GM19035 (cell line): ENCODE data around the gene RNLS.
"Not testable (repeated sequence)": the region's sequence is repeated elsewhere in the genome, so short reads cannot be mapped to it uniquely, and the experiment has no call there.

Experiments used
- ATAC-seq: cut with Tn5 transposase; IDR thresholded peaks from one replicate; pipeline ENCODE4 v1.9.1; 2021; ENCODE audit not compliant: unreplicated experiment

The RNLS gene

DNA sequence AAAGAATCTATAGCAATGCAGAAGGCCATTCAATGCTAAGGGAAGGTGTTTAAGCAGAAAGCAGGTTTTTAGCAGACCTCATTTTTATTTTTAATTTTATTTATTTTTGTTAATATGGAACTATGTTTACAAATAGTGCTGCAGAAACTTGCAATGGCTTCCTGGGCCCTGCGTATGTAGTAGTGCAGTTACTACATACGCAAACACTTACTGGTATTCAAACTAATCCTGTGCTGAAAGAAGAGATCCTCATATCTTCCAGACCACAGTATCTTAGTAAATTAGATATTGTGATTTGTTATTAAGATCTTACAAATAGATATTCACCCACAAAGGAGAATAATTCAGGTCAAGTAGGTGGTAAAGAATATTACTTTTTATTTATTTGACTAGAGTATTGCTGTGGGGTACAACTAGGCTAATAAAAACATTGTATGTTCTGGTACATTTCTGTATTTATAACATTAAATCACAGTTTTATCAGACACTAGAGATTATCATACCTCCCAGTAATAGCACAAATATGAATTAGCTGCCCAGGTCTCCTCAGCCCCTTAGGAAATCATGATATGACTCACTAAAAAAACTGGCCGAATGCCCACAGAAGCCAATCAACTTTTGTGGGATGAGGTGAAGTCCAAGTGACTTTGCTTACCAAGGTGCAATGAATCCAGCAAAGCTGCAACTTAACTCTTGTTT, 57.6 kb downstream of the RNLS start:
- ATAC-seq, result no peak

DNA sequence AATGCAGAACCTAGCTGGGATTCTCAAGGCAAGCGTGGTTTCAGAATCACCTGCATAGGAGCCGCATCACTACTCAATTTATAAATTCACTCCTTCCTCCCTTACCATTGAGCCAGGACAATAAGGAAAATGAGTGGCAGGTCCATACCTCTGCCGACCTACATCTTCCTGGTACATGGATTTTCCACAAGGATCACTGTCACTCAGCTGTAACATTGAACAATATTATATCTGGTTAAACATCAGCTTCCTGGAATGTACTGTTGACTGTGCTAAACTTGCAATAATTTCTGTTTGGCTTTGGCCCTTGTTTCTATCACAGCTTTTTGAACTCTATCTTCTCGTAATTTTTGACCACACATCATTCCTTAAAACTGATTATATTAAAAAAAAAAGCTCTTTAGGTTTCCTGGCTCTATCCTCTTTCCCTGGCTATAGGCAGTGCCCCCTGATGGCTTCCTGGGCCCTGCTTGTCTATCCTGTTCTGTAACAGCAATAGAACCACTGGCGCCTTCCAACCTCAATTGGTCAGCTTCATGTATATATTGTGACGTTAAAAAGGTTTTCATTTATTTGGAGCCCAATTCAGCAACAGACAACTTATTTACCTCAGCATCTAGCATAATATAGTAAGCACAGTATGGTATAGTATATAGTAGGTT, 59.2 kb downstream of the RNLS start:
- ATAC-seq, result no peak

DNA sequence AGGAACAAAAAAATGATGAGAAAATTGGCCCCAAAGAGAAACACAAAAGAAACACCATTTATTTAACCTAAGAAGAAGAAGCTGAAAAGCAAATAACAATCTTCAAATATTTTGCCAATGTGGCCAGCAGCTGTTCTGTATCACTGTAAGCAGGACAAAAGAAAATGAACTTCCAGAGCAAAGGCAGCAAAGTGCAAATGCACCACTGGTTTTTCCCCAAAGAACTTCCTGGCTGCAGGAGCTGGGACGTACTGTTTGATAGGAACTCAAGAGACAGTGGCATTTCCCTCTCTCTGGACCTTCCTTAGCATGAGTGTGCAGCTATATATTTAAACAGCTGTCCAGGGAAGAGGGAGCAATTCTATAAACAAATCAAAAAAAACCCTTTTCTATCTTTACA, 60.4 kb downstream of the RNLS start:
- no peak for ATAC-seq

DNA sequence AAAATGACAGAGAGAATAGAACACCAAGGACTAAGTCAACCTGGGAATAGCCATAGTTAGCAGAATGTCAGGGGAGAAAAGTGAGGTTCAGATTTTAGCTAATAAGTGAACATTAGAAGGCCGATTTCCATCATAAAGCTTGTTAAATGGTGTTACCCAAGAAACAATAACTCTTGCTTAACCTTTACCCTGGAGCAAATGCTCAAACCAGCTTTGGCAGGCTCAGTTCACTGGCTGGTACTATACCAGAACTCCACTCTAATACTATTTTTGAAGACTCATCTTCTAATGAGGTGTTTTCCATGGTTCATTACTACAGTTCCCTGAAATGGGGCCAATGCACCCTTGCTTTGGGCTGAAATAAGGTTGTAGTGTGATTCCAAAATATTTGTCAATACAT, 61.3 kb downstream of the RNLS start:
- no peak for ATAC-seq

DNA sequence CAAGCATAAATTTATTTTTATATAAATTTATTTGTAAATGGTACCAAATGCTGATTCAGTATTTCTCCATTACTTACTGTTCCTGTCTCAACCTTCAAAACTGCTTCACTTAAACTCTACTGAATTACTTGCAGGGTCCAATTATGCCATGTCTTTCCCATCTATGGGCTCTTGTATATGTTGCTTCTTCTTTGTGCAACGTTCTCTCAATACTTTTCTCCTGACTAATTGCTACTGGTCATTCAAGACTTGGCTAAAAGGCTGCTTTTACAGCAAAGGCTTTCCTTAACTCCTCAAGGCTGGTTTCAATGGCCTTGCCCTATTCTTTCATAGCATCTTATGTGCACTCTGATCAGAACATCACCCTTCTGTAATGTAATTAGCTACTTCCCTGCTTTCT, 67.9 kb downstream of the RNLS start:
- ATAC-seq, result no peak

DNA sequence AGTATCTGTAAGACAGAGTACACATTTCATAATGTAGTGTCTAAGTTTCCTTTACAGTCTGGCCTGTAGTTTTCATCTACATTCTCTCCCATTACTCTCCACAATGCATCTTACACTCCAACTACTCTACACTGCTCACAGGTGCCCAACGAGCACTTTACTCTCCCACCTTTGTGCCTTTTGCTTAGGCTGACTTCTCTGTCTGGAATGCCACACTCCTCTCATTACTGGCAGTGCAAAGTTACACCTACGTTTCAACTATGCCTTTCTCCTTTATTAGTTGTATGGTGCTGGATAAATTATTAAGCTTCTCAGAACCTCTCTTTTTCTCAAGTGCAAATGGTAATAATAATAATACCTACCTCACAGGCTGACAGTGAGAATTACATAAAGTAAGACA, 70.5 kb downstream of the RNLS start:
- ATAC-seq, result no peak

DNA sequence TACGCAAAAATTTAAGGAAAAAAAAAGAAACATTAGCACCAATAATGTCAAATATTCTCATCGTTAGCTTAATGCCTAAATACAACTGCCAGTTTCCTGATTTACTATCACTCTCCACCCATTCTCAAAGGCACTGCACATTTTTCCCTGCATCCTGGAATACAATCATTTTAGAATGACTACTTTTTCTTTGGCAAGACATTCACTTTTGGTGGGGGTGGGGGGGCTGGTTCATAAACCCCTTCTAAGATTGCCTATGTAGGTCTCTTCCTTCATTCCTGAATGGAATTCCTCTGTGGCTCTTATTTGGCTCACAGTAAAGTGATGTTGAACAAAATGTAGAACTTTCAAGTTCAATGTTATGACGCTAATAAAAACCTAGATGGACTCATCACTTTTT, 74.3 kb downstream of the RNLS start:
- ATAC-seq, result no peak

DNA sequence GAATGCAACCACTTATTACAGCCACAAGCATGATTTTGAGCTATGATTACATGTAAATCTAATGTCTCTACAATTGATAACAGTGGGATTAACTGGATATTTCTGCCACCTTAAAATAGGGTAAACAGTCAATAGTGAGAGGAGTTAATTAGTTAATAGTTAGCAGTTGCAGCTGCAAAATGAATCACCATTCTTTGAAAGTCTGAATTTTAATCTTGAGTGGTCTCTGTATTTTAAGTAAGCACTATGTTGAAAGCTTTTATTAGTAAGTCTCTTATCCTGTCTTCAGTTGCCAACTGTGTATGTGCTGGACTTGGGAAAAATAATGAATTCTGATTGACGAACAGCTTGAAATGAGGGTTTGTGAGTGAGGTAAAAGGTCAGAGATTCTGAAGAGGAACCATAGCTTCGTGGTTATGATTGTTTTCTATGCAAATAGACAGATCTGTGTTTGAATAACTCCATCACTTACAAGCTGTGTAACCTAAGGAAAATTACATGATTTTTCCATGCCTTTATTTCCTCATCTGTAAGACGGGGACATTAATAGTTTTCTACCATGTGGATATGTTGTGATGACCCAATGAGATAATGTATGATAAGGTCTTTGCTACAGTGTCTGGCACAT, 75.2 kb downstream of the RNLS start:
- ATAC-seq, result no peak

DNA sequence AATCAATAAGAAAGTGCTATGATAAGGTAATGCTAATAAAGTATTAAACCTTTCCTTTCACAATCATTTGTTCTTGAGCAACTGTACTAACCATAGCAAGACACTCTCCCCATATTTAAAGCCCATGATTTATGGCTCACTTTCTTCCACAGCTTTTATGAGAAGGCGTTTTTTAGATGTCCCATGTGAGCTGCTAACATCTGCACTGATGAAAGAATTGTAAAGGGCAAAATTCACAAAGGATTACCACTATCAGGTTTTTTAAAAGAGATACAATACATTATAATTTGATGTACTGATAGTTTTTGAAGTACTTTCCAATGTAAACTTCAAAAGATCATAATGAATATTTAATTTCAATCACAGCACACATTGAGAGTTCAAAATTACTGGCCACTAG, 75.7 kb downstream of the RNLS start:
- no peak for ATAC-seq

DNA sequence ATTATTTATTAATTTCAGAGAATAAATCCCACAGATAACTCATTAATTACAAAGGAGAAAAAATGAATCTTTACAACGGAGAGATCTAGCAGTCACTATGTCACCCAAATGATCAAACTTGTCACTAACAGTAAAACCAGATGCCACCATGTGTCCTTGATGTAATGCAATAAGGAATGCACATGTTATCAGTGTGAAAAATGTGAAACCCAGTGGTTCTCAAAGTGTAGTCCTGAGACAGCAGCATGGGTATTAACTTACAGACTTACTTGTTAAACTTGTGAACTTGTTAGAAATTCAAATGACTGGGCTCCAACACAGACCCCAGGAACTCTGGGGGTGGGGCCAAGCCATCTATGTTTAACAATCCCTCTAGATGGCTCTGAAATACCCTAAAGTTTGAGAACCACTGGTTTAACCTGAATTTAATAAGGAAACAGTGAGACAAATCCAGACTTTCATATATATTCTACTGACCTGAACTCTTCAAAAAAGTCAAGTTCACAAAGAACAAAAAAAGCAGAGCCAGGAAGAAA, 77.4 kb downstream of the RNLS start:
- ATAC-seq, result no peak

DNA sequence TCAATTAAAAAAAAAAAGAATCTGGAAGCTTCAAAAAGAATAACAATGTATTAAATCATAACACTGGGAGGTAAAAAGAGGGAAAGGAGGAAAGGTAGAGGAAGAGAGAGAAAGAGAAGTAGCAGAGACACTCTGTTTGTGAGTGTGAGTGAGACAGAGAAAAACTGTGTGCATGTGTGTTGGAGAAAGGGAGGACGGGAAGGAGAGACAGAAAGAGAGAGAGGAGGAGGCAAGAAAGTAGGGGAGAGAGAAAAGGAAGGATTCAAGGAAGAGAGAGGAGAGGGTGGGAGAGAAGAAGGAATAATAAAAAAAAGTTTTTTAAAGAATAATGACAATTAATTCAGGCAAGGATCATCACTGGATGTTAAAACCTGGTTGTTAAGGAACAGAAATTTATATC, 77.9 kb downstream of the RNLS start:
- no peak for ATAC-seq

DNA sequence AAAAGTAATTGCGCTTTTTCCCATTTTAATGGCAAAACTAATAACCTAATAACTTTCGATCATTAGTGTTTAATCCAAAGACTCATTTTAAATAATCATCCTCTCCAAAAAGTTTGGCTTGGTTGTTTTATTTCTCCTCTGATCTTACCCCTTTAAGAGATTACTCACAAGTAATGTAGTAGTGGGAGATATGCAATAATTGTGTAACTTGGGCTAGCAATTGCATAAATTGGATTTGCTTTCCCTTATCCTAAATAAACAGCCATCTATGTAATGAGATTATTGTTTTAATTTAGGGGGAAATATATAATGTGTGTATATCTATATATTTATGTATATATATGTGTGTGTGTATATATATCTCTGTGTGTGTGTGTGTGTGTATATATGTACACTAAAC, 82.5 kb downstream of the RNLS start:
- ATAC-seq, result no peak

DNA sequence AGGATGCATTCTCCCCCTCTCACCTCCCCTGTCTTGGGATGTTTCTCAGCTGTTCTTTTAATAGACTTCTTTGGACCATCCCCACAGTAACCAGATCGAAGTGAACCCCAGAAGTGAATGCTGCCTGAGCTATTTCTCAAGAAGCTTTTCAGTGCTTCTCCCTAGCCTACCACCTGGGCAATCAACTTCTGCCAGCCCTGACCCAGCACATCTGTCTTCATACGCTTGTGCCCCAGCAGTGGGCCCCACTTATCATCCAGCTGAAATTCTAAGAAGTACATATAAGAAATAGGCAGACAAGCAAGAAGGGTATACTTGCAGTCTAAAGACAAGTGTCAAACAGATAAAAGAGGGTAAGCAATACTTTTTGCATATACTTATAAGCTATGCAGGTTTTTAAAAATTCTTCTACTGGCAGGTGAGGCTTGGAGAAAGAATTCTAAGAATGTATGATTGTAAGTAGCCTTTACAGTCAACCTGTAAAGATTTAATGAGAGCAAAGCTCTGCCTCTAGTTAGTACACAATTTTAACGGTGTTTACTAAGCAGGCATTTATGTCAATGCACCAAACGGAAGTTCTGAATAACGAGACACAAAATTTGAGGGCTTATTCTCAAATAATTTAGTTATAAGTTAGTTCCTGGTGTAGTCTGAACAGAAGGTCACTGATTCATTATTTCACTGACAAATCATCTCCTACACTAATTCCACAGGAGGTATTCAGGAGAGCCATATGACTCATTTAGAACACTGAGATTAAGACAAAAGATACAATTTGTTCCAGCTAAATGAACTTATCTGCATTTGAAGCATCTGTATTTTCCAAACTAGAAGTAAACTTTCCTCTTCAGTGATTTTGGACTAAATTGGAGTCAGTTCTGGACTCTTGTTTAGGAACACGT, 83.3 kb downstream of the RNLS start:
- no peak for ATAC-seq

DNA sequence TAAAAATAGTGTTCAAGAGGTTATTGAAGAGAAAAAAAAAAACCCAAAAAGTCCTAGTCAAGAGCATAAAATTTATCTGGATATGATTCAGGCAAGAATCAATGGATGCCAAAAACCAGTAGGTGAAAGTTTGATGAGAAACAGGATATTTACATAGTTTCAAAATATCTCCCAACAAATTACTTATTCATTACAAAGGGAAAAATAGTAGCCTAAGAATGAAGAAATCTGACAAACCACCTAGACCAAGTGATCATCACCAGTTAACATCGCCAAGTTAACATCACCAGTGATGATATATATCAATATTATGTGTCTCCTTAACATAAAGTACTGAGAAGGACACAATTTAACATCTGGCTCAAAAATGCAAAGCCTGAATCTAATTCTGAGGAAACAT, 85.2 kb downstream of the RNLS start:
- ATAC-seq, result no peak

DNA sequence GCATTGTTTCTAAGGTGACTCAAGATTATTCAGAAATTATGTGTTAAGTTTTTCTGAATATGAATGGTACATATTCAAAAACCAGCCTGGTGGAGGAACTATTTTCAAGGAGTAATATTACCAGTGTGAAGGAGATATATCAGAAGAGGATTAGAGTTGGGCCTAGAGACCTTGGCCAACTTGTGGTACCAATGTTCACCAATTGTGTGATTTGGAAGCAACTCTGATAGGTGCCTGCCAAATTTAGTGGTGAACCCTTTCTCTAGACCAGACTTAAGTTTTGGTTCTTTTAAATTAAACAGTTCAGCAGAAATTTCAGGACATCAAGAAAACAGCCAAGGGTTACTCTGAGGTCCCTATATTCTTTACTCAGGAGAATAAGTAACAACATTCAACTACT, 88.6 kb downstream of the RNLS start:
- ATAC-seq, result no peak

DNA sequence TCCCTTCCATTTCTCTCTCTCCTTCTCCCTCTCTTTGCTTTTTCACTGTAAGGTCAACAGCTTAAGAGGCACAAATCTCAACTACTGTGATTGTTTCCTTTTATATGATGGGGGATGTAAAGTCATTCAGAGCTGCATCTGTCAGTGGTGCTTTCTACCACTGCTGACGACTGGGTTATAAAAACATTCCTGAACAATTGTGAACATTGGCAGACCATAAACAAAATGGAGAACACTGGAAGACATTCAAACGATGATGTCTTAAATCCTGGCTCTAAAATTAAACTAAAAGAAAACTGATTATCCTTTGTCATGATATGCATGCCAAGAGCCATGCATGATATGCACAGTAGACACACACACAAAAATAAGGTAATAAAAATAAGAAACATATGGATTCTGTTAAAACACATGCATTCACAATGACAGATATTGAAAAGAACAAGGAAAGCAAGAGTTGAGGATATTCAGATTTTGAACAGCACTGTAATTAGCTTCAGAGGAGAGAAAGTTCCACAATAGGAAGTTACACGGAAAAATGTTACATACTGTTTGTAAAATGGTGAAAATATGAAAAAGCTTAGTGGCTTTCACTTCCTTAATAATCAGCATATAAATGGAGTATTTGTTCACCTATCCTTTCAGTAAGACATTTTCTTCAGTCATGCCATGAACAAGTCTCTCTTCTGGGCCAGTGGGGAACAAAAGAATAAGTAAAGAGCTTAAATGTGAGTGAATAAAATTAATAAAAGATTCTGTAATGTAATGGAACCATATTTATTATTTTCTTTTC, 89.2 kb downstream of the RNLS start:
- ATAC-seq, result no peak

DNA sequence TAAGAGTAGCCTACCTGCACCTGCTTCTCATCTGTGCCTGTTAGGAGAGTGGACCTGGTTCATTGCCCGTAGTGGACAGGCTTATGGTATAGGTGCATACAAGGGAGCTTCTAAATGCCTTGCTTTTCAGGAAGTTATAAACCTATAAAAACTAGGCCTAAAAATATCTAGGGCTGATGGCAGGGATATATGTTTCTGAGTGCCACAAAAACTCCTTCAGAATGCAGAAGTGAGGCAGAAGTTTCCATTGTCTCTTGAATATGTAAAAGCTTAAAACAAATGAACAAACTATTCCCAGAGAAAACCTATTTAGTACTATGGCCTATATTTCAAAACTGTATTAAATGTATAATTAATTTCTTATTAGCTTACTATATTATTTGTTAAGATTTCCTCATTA, 91.8 kb downstream of the RNLS start:
- ATAC-seq, result no peak

DNA sequence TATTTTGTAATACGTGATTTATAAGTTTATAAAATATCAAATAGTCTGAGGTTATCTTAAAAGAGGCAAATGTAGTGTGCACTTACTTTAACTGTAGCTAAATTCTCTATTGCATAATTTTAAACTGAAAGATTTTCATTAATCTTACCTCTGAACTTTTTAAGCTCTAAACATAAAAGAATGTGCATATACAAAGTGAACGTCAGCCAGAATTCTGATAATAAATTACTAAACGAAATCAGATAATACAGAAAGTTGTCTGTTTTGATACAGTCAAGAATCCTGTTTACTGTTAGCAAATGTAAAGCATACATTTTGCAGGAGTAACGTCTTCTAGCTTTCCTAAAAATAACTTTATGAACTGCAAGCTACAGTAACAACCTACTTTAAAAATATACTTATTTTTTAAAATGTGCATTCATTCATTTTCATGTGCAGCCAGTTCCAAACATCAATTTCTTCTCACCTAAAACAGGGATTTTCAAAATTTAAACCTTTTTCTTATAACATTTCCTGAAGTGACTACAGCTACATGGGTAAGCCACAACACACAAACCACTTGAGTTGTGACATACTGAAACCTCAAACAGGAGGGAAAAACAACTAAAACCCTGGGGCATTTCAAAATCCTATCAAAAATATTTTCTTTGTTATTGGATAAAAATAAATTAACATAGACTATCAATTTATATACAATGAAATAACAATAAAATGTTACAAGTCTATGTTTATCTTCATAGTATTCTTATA, 92.7 kb downstream of the RNLS start:
- no peak for ATAC-seq

DNA sequence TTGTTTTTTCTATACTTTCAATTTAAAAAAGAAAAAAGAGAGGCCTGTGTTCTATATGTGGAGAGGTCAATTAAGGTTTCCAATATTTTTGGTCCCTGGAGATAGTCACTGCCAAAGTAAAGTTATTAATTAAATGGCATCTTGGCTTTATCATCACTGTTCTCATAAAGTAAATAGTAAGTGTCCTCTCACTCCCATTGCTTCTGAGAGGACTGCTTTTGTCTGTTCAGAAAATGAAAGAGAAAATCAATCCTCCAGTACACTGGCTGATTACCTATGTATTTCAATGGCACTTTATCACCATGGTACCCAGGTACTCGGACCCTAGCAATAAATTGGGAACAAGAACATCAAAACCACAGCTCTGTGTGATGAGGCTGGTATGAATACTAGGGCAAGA, 94.0 kb downstream of the RNLS start:
- no peak for ATAC-seq

DNA sequence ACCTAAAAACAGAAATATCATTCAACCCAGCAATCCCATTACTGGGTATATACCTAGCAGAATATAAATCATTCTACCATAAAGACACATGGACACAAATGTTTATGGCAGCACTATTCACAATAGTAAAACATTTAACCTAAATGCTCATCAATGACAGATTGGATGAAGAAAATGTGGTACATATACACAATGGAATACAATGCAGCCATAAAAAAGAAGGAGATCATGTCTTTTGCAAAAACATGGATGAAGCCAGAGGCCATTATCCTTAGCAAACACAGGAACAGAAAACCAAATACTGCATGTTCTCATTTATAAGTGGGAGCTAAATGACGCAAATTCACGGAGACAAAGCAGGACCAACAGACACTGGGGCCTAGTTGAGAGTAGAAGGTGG, 96.3 kb downstream of the RNLS start:
- not testable (repeated sequence) for ATAC-seq
